ENCODE measurements around the gene MED9. TPM values are rescaled to one million over a fixed set of nuclear protein-coding genes. Genes with fewer than 3 reads are reported as not detected.

MED9 gene
- total RNA-seq, 2 donors from 2014 or later: 18.4 to 20.5 TPM

- no peak overlapping the region for H3K4me3 ChIP-seq (ENCODE audit: low read length)
- peak; percentile 50 for DNase-seq
- H3K36me3 ChIP-seq (ENCODE audit: control insufficient read depth, insufficient read depth, low read length): no peaks in the 10 kb centered on the region
- peaks cover 5% of the 10 kb centered on the region for H3K4me1 ChIP-seq (ENCODE audit: control insufficient read depth, insufficient read depth, low read length)
- no peak for TF ChIP-seq CTCF (conservative IDR thresholded peaks at IDR 0.05)
- Mint-ChIP-seq H3K4me1 (peaks cover 27% of the 10 kb centered on the region), H3K27ac (no peak overlapping the region), H3K27me3 (ENCODE audit: insufficient read depth) (peaks cover 2% of the 10 kb centered on the region), H3K9me3 (peaks cover 16% of the 10 kb centered on the region), H3K36me3 (ENCODE audit: low read depth) (no peaks in the 10 kb centered on the region), H3K4me3 (no peak overlapping the region)
- H3K9me3 ChIP-seq (ENCODE audit: control insufficient read depth, low read length): peaks cover 8% of the 10 kb centered on the region
- H3K27ac ChIP-seq (ENCODE audit: low read depth, low read length): no peak overlapping the region
- 92 to 96% methylated on average over 5 of the region's 5 CpGs for WGBS, 2 experiments (ENCODE audit: insufficient coverage in 1 of 2, insufficient read length in 1 of 2)
- H3K27me3 ChIP-seq (ENCODE audit: control insufficient read depth, insufficient read depth, low read length, poor library complexity, severe bottlenecking): no peaks in the 10 kb centered on the region
- H3K9ac ChIP-seq (ENCODE audit: extremely low read depth, low read length, poor library complexity, severe bottlenecking): no peak overlapping the region
Measured at GRCh38 chr17:17447264-17447663, 29.5 kb upstream of the MED9 start.

- Mint-ChIP-seq H3K27ac (no peak overlapping the region), H3K9me3 (peaks cover 16% of the 10 kb centered on the region), H3K4me3 (no peak overlapping the region), H3K4me1 (peaks cover 27% of the 10 kb centered on the region), H3K27me3 (ENCODE audit: insufficient read depth) (peaks cover 2% of the 10 kb centered on the region), H3K36me3 (ENCODE audit: low read depth) (no peaks in the 10 kb centered on the region)
- H3K36me3 ChIP-seq (ENCODE audit: control insufficient read depth, insufficient read depth, low read length): no peaks in the 10 kb centered on the region
- no peak overlapping the region for H3K9ac ChIP-seq (ENCODE audit: extremely low read depth, low read length, poor library complexity, severe bottlenecking)
- H3K27me3 ChIP-seq (ENCODE audit: control insufficient read depth, insufficient read depth, low read length, poor library complexity, severe bottlenecking): no peaks in the 10 kb centered on the region
- H3K9me3 ChIP-seq (ENCODE audit: control insufficient read depth, low read length): peaks cover 8% of the 10 kb centered on the region
- no peak overlapping the region for H3K27ac ChIP-seq (ENCODE audit: low read depth, low read length)
- peak; percentile 20 for DNase-seq
- H3K4me1 ChIP-seq (ENCODE audit: control insufficient read depth, insufficient read depth, low read length): peaks cover 5% of the 10 kb centered on the region
- no peak for TF ChIP-seq CTCF (conservative IDR thresholded peaks at IDR 0.05)
- no peak overlapping the region for H3K4me3 ChIP-seq (ENCODE audit: low read length)
- 76% methylated on average over 5 of the region's 5 CpGs; no CpG with 5 or more reads in 1 of the 2 experiments for WGBS, 2 experiments (ENCODE audit: insufficient coverage in 1 of 2, insufficient read length in 1 of 2)
Measured at GRCh38 chr17:17448076-17448475, 28.7 kb upstream of the MED9 start.

- Mint-ChIP-seq H3K27ac (no peak overlapping the region), H3K4me3 (no peak overlapping the region), H3K36me3 (ENCODE audit: low read depth) (no peaks in the 10 kb centered on the region), H3K9me3 (peaks cover 11% of the 10 kb centered on the region), H3K27me3 (ENCODE audit: insufficient read depth) (peaks cover 2% of the 10 kb centered on the region), H3K4me1 (peaks cover 22% of the 10 kb centered on the region)
- DNase-seq: peak; percentile 38
- H3K36me3 ChIP-seq (ENCODE audit: control insufficient read depth, insufficient read depth, low read length): no peaks in the 10 kb centered on the region
- no peak overlapping the region for H3K27ac ChIP-seq (ENCODE audit: low read depth, low read length)
- no peak overlapping the region for H3K4me3 ChIP-seq (ENCODE audit: low read length)
- WGBS, 2 experiments (ENCODE audit: insufficient coverage in 1 of 2, insufficient read length in 1 of 2): 92 to 94% methylated on average over 1 to 4 of the region's 4 CpGs
- H3K9me3 ChIP-seq (ENCODE audit: control insufficient read depth, low read length): peaks cover 8% of the 10 kb centered on the region
- H3K27me3 ChIP-seq (ENCODE audit: control insufficient read depth, insufficient read depth, low read length, poor library complexity, severe bottlenecking): no peaks in the 10 kb centered on the region
- TF ChIP-seq CTCF (conservative IDR thresholded peaks at IDR 0.05): no peak
- H3K9ac ChIP-seq (ENCODE audit: extremely low read depth, low read length, poor library complexity, severe bottlenecking): no peak overlapping the region
- peaks cover 5% of the 10 kb centered on the region for H3K4me1 ChIP-seq (ENCODE audit: control insufficient read depth, insufficient read depth, low read length)
Measured at GRCh38 chr17:17448723-17449122, 28.1 kb upstream of the MED9 start.
